HG02840 (cell line): ENCODE measurements around the gene HSD17B12.

Source experiments
- ATAC-seq: cut with Tn5 transposase; IDR thresholded peaks from one replicate; pipeline ENCODE4 v1.9.1; 2021; ENCODE audit warnings: mild to moderate bottlenecking, moderate library complexity, moderate number of reproducible peaks; ENCODE audit not compliant: unreplicated experiment, low FRiP score

Gene HSD17B12

DNA sequence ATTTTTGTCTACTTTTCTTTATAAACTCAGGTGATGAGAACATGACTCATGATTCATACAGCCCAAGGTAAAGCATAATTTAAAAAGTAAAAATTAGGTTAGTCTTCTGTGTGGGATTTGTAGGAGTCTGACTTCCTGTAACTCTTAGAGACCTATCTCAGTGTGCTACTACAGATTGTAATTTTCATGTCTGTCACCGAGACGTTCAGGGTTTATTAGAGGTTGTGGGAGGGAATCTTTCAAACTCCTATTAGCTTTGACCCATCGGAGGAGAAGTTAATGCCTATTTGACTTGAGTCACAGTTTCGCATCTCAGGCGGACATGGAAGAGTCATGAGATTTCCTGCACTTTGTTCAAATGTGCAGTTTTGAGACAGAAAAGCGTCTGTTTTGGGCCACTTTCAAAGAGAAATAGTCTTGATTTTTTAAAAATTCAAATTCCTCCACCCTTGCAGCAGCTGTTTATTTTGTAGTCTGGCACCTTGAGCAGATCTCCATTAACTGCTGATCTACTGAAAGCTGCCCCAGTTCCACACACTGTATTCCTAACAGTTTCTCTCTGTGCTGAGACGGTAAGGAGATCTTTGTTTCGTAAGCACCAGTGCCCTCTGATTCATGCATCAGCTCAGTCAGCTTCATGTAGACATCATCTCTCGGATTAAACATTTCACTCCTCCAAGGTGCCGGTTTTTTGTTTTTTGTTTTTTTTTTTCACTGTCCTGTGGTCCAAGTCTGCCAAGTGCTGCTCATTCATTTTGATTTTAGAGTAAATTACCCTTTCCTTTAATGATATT is 224.4 kb downstream of the HSD17B12 start:
- ATAC-seq, result no peak

DNA sequence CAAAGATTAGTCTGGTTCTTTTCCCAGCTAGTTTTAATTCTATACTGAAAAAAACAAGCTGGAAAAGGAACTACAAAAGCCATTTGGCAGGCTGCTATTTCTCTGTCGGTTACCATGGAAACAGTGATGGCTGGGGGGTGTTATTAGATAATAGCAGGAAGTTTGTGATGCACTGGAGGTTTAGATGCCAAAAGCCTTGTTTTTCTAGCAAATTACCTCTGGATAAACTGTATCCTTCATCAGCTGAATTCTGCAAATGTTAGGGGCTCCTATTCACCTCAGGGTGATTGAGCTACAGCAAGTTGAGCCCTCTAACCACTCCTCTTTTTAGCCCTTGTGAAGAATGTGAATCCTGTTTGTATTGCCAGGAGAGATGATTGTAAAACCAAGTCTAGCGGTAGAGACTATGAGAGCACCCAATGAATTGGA is 225.3 kb downstream of the HSD17B12 start:
- ATAC-seq, result no peak
